Globus pallidus (tissue), 1 donor: ENCODE data around the gene NMNAT2.
A peak's percentile ranks its signal among the peaks of the same experiment; 100 is the strongest.

Experiments used
- DNase-seq: peaks from one replicate; pipeline ENCODE4 v3.0.0-alpha.2; 2015; ENCODE audit warnings: low spot score

The NMNAT2 gene

DNA sequence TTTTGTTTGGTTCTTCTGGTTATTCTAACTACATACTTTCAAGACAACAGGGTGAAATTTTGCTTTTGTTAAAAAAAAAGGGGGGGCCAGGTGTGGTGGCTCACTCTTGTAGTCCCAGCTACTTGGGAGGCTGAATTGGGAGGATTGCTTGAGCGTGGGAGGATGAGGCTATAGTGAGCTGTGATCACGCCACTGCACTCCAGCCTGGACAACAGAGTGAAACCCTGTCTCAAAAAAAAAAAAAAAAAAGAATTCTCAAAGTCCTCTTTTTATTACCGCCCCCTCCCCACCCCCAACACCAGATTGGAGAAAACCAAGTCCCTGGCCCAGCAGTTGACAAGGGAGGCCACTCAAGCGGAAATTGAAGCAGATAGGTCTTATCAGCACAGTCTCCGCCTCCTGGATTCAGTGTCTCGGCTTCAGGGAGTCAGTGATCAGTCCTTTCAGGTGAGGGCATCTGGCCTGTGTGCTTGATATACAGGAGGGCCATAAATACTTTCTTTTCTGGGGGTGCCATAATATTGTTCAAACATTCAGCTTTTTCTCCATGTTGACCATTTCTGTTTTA, 181.9 kb downstream of the NMNAT2 start:
- no peak for DNase-seq

DNA sequence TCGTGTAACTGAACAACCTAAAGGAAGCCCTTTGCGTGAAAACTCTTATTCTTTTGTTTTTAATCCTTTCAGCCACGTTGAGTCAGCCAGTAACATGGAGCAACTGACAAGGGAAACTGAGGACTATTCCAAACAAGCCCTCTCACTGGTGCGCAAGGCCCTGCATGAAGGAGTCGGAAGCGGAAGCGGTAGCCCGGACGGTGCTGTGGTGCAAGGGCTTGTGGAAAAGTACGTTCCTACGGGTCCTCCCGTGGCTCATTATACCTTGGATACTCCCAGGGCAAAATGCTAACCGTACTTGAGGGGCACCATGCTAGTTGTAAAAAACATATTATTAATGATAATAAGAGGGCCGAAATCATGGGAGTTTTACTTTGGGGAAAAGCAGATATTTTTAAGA, 182.7 kb downstream of the NMNAT2 start:
- DNase-seq, result no peak

GRCh38 chr1:183234660-183235476, 183.3 kb downstream of the NMNAT2 start:
- DNase-seq, result peak; percentile 17

DNA sequence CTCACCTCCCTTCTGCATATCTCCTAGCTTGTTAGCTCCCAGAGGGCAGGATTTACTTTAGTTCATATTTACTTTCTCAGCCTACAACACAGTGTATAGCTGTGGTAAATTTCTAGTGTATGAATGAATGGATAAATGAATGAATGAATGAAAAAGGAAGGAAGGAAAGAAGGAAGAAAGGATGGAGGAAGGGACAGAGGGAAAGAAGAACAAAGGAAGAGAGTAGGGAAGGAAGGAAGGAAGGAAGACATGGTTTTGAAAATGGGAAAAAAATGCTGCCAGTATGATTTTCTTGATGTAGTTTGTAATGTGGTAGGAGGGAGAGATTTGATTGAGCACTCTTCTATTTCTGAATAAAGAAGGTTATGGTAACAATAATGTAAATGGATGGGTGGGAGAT, 185.1 kb downstream of the NMNAT2 start:
- no peak for DNase-seq

DNA sequence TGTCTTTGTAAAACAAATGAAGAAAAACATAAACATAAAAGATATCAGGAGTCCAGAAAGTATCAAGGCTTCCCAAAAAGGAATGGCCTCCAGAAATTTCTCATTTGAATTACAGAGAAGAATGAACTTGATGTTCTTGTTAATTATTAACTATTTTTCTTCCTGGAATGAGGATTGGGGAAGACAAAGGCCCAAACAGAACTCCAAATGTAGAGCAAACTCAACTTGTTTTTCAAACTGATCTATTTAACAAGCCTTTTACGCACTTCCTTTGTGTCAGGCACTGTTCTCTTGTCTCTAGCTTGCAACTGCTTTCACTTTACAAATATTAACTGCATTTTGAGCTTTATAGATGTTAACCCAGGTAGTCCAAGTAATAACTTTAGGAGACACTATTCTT, 186.6 kb downstream of the NMNAT2 start:
- no peak for DNase-seq

- DNase-seq, result no peak
Measured at GRCh38 chr1:183230413-183230812, 187.8 kb downstream of the NMNAT2 start.

GRCh38 chr1:183228347-183229220, 189.6 kb downstream of the NMNAT2 start:
- no peak for DNase-seq

- no peak for DNase-seq
Measured at GRCh38 chr1:183227422-183228346, 190.5 kb downstream of the NMNAT2 start.

GRCh38 chr1:183226963-183227362, 191.2 kb downstream of the NMNAT2 start:
- no peak for DNase-seq

DNA sequence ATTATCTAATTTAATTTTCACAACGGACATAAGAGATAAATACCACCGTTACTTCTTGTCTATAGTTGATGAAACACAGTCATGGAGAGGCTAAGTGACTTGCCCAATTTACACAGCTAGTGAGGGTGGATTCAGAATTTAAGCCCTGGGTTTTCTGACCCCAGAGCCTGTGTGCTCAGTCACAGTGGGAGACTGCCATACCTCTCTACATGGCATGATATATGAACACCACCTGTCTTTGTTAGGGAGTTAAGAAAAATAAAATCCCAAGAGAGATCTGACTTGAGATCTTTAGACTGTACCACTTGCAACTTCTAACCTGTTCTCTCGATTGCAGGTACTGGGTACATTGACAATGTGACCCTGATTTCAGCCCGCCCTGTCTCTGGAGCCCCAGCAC, 191.8 kb downstream of the NMNAT2 start:
- no peak for DNase-seq

DNA sequence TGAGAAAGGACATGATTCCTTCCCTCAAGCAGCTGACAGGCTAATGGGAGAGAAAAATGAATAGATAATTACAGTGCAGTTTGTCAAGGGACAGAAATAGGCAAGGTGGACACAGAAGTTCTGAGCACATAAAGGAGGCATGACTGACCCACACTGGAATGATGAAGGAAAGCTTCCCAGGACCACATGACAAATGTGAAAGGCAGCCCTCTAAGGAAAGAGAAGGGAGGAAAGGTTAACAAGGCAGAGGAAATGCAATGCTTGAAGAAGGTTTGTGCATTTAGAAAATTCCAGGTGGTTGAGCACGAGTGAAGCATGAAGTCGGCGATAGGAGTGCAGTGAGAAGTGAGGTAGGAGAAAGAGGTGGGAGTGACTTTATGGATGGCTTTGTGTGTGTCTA, 194.7 kb downstream of the NMNAT2 start:
- DNase-seq, result no peak

DNA sequence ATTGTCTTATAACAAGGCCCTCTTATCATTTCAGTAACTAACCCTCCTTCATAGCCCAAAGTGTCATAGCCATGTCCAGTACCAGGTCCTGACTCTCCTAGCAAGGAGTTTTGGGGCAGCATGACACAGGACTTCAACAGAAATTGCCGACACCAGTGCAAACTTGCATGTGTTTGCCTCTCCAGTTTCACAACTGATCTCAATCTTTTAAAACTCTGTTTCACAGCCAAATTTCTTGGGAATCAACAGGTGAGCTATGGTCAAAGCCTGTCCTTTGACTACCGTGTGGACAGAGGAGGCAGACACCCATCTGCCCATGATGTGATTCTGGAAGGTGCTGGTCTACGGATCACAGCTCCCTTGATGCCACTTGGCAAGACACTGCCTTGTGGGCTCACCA, 195.3 kb downstream of the NMNAT2 start:
- DNase-seq, result no peak

GRCh38 chr1:183219616-183220009, 198.6 kb downstream of the NMNAT2 start:
- DNase-seq, result no peak

GRCh38 chr1:183218971-183219615, 199.1 kb downstream of the NMNAT2 start:
- DNase-seq, result no peak

DNA sequence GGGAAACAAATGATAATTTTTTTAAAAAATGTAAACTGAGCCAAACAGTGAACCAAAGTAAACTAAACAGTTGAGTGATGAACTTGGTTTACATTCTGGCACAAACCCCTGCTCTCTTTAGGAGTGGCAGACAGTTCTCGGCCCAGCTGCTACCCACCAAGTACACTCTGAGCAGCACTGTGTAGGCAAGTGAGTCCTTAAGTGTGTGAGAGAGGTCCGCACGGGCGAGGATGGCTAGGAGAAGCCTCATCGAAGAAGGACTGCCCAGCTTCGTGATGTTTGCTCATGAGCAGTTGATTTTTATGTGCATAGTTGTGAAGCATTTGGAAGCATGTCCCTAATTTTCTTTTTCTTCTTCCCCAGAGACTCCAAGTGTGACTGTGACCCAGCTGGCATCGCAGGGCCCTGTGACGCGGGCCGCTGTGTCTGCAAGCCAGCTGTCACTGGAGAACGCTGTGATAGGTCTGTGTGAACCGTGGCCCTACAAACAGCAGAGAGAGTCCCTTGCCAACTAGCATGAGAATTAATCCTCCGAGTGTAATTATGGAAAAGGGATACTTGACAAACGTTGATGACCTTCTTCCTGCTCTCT, 200.1 kb downstream of the NMNAT2 start:
- DNase-seq, result no peak

- DNase-seq, result no peak
Measured at GRCh38 chr1:183215936-183216335, 202.2 kb downstream of the NMNAT2 start.

DNA sequence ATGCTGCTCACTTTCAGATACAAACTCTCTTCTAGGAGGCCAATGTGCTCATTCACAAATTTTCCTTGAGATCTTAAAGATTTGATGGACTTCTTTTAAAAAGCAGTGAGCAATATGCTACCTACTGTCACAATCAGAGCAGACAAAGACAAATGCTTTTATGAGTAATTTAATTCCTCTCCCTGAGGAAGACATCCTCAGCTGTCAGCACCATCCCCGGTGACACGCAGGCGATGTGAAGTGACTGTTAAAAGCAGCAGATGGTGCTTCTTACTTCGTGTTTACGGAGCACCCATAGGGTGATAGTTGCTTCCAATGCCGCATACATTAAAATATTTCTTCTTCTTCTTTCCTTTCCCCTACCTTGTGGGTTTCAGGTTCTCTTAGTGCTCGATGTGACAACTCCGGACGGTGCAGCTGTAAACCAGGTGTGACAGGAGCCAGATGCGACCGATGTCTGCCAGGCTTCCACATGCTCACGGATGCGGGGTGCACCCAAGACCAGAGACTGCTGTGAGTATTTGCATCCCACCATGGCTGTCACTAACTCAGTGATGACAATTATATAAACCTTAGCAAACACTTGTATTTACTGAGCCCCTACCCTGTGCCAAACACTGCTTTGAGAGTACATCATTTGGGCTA, 203.0 kb downstream of the NMNAT2 start:
- DNase-seq, result no peak

- DNase-seq, result no peak
Measured at GRCh38 chr1:183214021-183214970, 203.9 kb downstream of the NMNAT2 start.

GRCh38 chr1:183212870-183213269, 205.3 kb downstream of the NMNAT2 start:
- no peak for DNase-seq
